SK-MEL-5 (cell line): ENCODE results near the gene RPS15. TPM values are rescaled to one million over a fixed set of nuclear protein-coding genes. Genes with fewer than 3 reads are reported as not detected.
"Not testable (repeated sequence)": the region's sequence is repeated elsewhere in the genome, so short reads cannot be mapped to it uniquely, and the experiment has no call there.

ENCODE experiments used
- DNase-seq: peaks from one replicate; pipeline ENCODE4 v3.0.0-alpha.2; 2016; ENCODE audit warnings: low read depth, low spot score
- in situ Hi-C: cut with HindIII; loops from 2 replicates; pipeline ENCODE4 v1.10.0; 2016; ENCODE audit warnings: low sequenced_read_pairs, high pct_unique_total_duplicates, low pct_unique_long_range_greater_than_20kb
- total RNA-seq: library from RNA; depleted of rRNA; stranded (reverse); fragments of >200 nt; shearing (Covaris generic); gene quantifications from 2 replicates; pipeline ENCODE4 v1.2.3, GENCODE V29; 2014

RPS15 gene
- total RNA-seq, 1 experiment from 2014 or later: 1,363 TPM

GRCh38 chr19:1427221-1427920 is 10.8 kb upstream of the RPS15 start:
- in situ Hi-C loops: no loop called here
- DNase-seq: no peak

DNA sequence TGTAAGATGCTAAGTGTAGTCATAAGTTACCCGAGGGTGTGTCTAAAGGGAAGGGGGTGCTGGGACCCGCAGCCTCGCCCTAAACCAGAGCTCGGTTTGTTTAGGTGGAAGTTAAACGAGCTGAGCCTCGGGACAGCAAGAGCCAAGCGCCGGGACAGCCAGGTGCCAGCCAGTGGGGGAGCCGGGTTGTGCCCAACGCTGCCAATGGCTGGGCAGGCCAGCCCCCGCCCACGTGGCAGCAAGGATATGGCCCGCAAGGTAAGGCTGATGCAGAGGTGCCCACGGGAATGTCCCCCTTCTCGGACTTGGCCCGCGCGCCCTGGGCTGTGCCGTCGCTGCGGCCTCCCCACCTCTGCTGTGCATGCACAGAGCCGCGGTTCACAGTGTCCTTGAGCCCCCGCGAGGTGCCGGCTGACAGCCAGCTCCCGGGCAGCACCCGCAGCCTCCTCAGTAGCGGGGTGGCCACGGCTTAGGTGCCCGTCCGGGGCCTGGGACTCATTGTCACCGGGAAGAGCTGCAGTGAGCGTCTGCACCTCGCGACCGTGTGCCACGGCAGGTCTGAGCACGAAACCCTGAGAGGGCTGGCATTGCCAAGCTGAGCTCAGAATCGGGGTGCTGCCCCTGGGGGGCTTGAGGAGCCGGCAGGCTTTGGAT is 9.3 kb upstream of the RPS15 start:
- in situ Hi-C loops: no loop called here

DNA sequence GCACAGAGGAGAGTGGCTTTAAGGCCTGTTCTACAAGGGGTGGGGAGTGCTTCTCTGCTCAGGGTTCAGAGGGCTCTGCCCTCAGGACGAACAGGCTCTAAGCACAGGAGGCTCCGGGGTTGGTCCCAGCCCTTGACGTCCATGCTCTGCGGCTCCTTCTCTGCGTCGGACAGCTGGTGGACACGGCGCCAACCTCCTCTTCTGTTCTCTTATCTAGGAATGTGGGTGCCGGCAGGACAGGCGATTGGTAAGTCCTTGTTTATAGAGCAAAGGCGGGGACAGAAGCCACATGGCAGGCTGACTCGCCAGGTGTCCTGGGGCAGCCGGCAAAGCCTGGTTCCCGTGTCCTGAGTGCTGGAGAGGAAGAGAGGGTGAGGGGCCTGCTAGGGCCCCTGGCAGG is 8.4 kb upstream of the RPS15 start:
- in situ Hi-C loops: no loop called here
- DNase-seq: no peak

More for the DNA sequence above, 9.3 kb upstream of the RPS15 start:
- no peak for DNase-seq

DNA sequence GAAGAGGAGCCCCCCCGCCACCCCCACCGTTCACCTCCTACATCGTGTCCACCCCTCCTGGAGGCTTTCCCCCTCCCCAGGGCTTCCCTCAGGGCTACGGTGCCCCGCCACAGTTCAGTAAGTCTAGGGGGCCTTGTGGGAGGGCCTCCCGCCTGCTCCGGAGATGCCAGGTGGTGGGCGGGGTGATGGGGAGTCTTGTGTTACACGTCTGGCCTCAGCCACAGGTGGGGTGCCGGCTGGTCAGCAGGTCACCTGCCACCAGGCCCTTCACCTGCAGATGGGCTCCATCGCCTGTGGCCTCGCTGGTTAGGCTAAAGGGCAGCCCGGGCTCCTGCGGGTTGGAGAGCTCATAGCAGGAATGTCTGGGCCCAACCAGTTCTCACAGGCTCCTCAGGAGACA is 8.0 kb upstream of the RPS15 start:
- DNase-seq: no peak
- in situ Hi-C loops: no loop called here

- in situ Hi-C loops: no loop called here
- DNase-seq: no peak
Observed at GRCh38 chr19:1431759-1432506, 6.3 kb upstream of the RPS15 start.

DNA sequence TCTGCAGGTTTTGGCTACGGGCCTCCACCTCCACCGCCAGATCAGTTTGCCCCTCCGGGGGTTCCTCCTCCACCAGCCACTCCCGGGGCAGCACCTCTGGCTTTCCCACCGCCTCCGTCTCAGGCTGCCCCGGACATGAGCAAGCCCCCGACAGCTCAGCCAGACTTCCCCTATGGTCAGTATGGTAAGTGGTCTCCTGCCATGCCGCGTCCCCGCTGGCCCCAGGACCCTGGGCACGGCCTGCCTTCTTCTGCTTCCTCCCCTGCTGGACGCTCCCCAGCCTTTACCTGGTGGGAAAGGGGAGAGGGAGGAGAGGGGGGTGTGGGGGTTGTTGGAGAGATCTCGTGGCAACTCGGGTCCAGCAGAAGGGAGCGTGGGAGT is 5.7 kb upstream of the RPS15 start:
- DNase-seq: no peak
- in situ Hi-C loops: no loop called here

DNA sequence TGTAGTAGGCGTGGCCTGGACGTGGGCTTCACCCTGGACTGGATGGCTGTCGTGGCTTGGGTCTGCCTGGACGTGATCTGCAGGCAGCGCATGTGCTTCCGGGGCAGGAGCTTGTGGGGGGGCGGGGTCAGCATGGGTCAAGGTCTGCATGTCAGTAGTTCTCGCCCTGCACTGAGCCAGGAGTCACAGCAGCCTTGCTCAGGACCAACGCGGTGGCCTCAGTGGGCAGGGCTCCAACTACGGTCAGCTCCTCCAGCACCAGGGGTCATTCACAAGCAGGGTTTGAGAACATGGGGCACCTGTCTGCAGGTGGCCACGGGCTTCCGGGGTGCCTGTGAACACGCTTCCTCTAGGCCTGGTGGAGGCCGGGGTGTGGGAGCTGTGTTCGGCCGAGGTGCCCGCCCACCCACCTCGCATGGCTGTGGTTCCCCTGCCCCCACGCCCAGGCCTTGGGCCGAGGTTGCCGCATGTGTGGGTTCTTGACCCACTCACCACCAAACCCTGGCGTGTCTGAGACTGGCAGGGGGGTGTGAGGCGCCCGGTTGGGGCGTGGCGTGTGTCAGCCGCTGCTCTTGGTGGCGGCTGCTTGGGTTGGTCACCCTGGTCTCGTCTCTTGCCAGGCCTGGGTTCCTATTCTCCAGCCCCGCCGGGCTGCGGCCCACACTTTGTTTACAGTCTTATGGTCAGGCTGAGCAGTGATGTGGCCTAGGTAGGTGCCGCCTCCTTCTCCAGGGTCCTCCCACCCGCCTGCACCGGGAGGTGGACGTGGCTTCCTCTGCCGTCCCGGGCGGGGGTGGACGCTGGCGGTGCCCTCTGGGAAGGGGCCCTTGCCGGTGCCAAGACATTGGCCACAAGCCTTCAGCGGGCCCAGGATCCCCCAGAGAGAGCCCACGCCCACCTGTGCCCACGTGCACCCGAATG is 4.8 kb upstream of the RPS15 start:
- no peak for DNase-seq
- in situ Hi-C loops: no loop called here

- no peak for DNase-seq
- in situ Hi-C loops: no loop called here
Observed at GRCh38 chr19:1434040-1434366, 4.2 kb upstream of the RPS15 start.

GRCh38 chr19:1434577-1435060 is 3.6 kb upstream of the RPS15 start:
- in situ Hi-C loops: no loop called here
- DNase-seq: no peak

DNA sequence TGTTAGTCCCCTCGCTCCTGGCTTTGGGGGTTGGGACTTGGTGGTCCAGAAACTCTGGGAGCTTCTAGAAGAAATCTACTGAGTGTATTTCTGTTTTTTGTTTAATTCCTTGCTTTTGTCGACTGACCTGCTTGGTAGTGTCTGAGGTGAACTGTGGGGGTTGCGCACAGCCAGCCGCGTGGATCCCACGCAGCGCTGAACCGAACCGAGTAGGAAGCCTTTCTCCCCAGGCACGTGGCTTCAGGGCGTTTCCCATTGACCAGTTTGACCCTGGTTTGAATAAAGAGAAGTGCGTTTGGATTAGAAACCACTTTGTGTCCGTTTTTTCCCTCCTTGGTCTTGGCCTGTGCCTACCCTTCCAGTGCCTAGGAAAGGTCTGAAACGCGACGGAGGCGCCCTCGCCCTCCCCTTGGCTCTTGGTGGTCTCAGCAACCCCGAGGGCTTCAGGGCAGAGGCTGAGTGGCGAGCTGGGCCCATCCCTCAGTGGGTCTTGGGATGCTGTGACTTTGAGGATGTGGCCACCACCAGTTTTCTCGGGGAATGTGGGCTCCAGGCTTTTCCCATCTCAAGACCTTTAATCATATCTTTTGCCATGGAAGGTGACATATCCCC is 2.7 kb upstream of the RPS15 start:
- no peak for DNase-seq

DNA sequence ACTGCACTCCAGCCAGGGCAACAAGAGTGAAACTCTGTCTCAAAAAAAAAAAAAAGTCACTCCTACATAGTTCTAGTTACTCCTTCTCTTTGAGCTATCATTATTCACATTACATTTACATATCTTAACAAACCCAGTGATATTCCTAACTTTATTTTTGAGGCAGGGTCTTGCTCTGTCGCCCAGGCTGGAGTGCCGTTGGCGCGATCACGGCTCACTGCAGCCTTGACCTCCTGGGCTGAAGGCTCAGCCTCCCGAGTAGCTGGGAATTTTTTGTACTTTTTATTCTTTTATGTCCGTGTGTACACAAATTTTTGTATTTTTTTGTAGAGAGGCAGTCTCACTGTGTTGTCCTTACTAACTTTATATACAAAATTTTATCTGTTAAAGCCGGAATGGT is 587 bp upstream of the RPS15 start:
- in situ Hi-C loops: no loop called here
- no peak for DNase-seq

More for the DNA sequence above, 2.7 kb upstream of the RPS15 start:
- in situ Hi-C loops: no loop called here

DNA sequence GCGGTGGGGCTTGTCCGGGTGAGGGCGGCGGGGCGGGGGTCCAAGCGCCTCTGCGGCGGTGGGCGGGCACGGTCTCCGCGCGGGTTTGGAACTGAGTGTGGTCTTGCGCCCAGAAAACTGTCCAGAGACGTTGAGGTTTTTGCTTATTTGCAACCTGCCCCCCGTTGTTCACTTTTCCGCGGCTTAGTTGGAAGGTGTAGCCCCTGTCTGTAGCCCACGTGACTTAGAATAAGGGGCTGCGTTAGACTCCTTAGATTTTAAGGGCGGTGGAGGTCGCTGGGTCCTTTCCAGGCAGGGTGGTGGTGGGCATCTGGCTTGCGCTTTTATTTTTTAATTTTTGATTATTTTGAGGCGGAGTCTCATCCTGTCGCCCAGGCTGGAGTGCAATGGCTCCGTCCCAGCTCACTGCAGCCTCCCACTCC is 748 bp downstream of the RPS15 start:
- DNase-seq: no peak
- in situ Hi-C loops: no loop called here

GRCh38 chr19:1439525-1440417 is 1.6 kb downstream of the RPS15 start:
- DNase-seq, in situ Hi-C loops: not testable (repeated sequence)

DNA sequence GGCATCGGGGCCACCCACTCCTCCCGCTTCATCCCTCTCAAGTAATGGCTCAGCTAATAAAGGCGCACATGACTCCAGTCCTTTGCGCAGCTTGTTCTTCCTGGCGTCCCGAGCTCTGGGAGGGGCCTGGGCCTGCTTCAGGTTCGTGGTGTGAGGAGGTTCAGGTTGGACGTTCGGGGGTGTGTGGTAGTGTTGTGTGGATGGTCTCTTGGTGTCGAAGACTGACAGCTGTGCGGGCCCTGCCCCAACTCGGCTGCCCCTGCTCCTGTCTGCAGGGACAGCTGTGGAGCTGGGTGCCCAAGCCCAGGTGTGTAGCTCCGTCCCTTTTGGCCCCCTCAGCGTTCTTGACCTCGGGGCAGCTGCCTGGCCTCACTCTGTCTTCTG is 2.2 kb downstream of the RPS15 start:
- in situ Hi-C loops: no loop called here
- DNase-seq: no peak

DNA sequence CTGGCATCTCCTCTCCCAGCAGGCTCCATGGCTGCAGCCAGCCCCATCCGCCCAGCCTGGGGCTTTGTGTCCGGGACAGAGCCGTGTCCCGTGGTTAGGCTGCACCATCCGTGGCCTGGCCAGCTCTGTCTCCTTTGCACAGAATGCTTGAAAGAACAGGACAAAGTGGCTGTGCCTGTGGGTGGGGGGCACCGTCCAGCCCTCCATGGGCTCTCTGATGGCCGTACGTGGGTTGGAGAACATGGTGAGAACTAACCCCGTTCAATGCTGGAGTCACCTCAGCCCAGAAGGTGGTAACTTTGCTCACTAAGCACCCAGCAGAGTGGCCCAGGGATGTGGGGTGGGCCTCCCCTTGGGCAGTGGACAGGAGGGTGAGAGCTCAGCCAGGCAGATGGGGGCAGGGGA is 2.8 kb downstream of the RPS15 start:
- DNase-seq: no peak
- in situ Hi-C loops: no loop called here

GRCh38 chr19:1441677-1442438 is 3.7 kb downstream of the RPS15 start:
- no peak for DNase-seq
- in situ Hi-C loops: no loop called here
